Thymus (tissue), 11 donors: ENCODE results near the gene IGFBP2. TPM values are rescaled to one million over a fixed set of nuclear protein-coding genes. Genes with fewer than 3 reads are reported as not detected.

Experiments used
- DNase-seq, 9 donors: peaks; one replicate each; pipeline ENCODE4 v3.0.0-alpha.2; 2013; ENCODE audit warnings: low spot score in 9 of 9, low read depth in 6 of 9, missing footprints in 1 of 9
- H3K27ac ChIP-seq, 2 donors: one replicate each; pipeline ENCODE4 v1.5.1; 2013; ENCODE audit warnings: control low read depth in 1 of 2, low read depth in 1 of 2, low read length in 1 of 2, mild to moderate bottlenecking in 1 of 2, moderate library complexity in 1 of 2
- H3K27me3 ChIP-seq, 2 donors: one replicate each; pipeline ENCODE4 v1.5.1; 2013; ENCODE audit warnings: low read length in 1 of 2; ENCODE audit not compliant: control insufficient read depth in 2 of 2, insufficient read depth in 1 of 2
- H3K36me3 ChIP-seq, 2 donors: one replicate each; pipeline ENCODE4 v1.5.1; 2013; ENCODE audit warnings: low read length in 1 of 2, mild to moderate bottlenecking in 1 of 2, moderate library complexity in 1 of 2; ENCODE audit not compliant: control insufficient read depth in 2 of 2, insufficient read depth in 2 of 2
- H3K4me1 ChIP-seq, 2 donors: one replicate each; pipeline ENCODE4 v1.5.1; 2013; ENCODE audit warnings: low read length in 2 of 2; ENCODE audit not compliant: control insufficient read depth in 2 of 2, insufficient read depth in 2 of 2
- H3K4me3 ChIP-seq, 2 donors: one replicate each; pipeline ENCODE4 v1.5.1; 2013; ENCODE audit warnings: low read length in 2 of 2, control low read depth in 1 of 2, mild to moderate bottlenecking in 1 of 2
- H3K9me3 ChIP-seq, 2 donors: one replicate each; pipeline ENCODE4 v1.5.1; 2013; ENCODE audit warnings: low read length in 1 of 2, mild to moderate bottlenecking in 1 of 2; ENCODE audit not compliant: control insufficient read depth in 2 of 2, insufficient read depth in 1 of 2
- WGBS: extraction: QIAGEN DNeasy Blood & Tissue Kit; methylation state at CpG from one replicate; pipeline ENCODE4 v1.1.7; 2013; 5-methylcytosine and 5-hydroxymethylcytosine counted together
- polyA plus RNA-seq: library from polyadenylated mRNA; stranded (reverse); fragments of 200-250 nt; gene quantifications from one replicate; pipeline ENCODE4 v1.2.3, GENCODE V29; 2013
- total RNA-seq: library from RNA; stranded (reverse); fragments of 120-200 nt; gene quantifications from one replicate; pipeline ENCODE4 v1.2.4, GENCODE V29; 2013
- donor health status: healthy.

The IGFBP2 gene
- total and polyA plus RNA-seq, 2 donors = 111 to 189 TPM

- H3K36me3 ChIP-seq = no peaks in the 10 kb centered on the region
- peaks cover 0 to 7% of the 10 kb centered on the region in 2 donors for H3K4me1 ChIP-seq
- no peak overlapping the region for H3K4me3 ChIP-seq
- no peak for DNase-seq
- peaks cover 0 to 12% of the 10 kb centered on the region in 2 donors for H3K27me3 ChIP-seq
- 97% methylated on average over 12 of the region's 12 CpGs for WGBS
- H3K27ac ChIP-seq = no peak overlapping the region
- no peaks in the 10 kb centered on the region for H3K9me3 ChIP-seq
Observed at GRCh38 chr2:216678098-216678465, 44.9 kb downstream of the IGFBP2 start.

GRCh38 chr2:216678813-216679657 is 45.8 kb downstream of the IGFBP2 start:
- H3K36me3 ChIP-seq = no peaks in the 10 kb centered on the region
- DNase-seq = no peak
- no peak overlapping the region for H3K4me3 ChIP-seq
- H3K9me3 ChIP-seq = no peaks in the 10 kb centered on the region
- 96% methylated on average over 21 of the region's 21 CpGs for WGBS
- peaks cover 4 to 10% of the 10 kb centered on the region in 2 donors for H3K27me3 ChIP-seq
- H3K4me1 ChIP-seq = peaks cover 0 to 7% of the 10 kb centered on the region in 2 donors
- no peak overlapping the region for H3K27ac ChIP-seq

- H3K4me1 ChIP-seq = peaks cover 0 to 7% of the 10 kb centered on the region in 2 donors
- WGBS = 95% methylated on average over 14 of the region's 14 CpGs
- peaks cover 4 to 7% of the 10 kb centered on the region in 2 donors for H3K27me3 ChIP-seq
- no peak overlapping the region for H3K4me3 ChIP-seq
- no peak for DNase-seq
- H3K9me3 ChIP-seq = no peaks in the 10 kb centered on the region
- H3K36me3 ChIP-seq = no peaks in the 10 kb centered on the region
- no peak overlapping the region for H3K27ac ChIP-seq
Observed at GRCh38 chr2:216679658-216680024, 46.4 kb downstream of the IGFBP2 start.

- 95% methylated on average over 10 of the region's 10 CpGs for WGBS
- Histone ChIP-seq H3K4me1 (peaks cover 0 to 7% of the 10 kb centered on the region in 2 donors), H3K27me3 (peaks cover 2 to 7% of the 10 kb centered on the region in 2 donors), H3K36me3 (no peaks in the 10 kb centered on the region), H3K4me3 (no peak overlapping the region), H3K27ac (no peak overlapping the region), H3K9me3 (no peaks in the 10 kb centered on the region)
- no peak for DNase-seq
Observed at GRCh38 chr2:216680951-216681629, 47.9 kb downstream of the IGFBP2 start.

- 72% methylated on average over 2 of the region's 2 CpGs for WGBS
- no peaks in the 10 kb centered on the region for H3K9me3 ChIP-seq
- peaks cover 1 to 7% of the 10 kb centered on the region in 2 donors for H3K27me3 ChIP-seq
- H3K4me1 ChIP-seq = peaks cover 0 to 7% of the 10 kb centered on the region in 2 donors
- no peaks in the 10 kb centered on the region for H3K36me3 ChIP-seq
- no peak for DNase-seq
- H3K4me3 ChIP-seq = no peak overlapping the region
- no peak overlapping the region for H3K27ac ChIP-seq
Observed at GRCh38 chr2:216681683-216682082, 48.5 kb downstream of the IGFBP2 start.

GRCh38 chr2:216683846-216684245 is 50.6 kb downstream of the IGFBP2 start:
- WGBS = 85% methylated on average over 3 of the region's 3 CpGs
- Histone ChIP-seq H3K4me3 (no peak overlapping the region), H3K27ac (no peak overlapping the region), H3K9me3 (no peaks in the 10 kb centered on the region), H3K27me3 (peaks cover 0 to 7% of the 10 kb centered on the region in 2 donors), H3K36me3 (no peaks in the 10 kb centered on the region), H3K4me1 (peaks cover 0 to 7% of the 10 kb centered on the region in 2 donors)
- DNase-seq = no peak

- Histone ChIP-seq H3K4me1 (peaks cover 0 to 17% of the 10 kb centered on the region in 2 donors), H3K27ac (peak overlapping the region in 1 of 2 donors; percentile 18), H3K9me3 (no peaks in the 10 kb centered on the region), H3K27me3 (peaks cover 7 to 15% of the 10 kb centered on the region in 2 donors), H3K4me3 (no peak overlapping the region), H3K36me3 (no peaks in the 10 kb centered on the region)
- 97% methylated on average over 5 of the region's 5 CpGs for WGBS
- DNase-seq = no peak
Observed at GRCh38 chr2:216685327-216685875, 52.2 kb downstream of the IGFBP2 start.

- 84% methylated on average over 5 of the region's 5 CpGs for WGBS
- no peak overlapping the region for H3K4me3 ChIP-seq
- no peak for DNase-seq
- H3K27me3 ChIP-seq = peaks cover 7 to 31% of the 10 kb centered on the region in 2 donors
- peaks cover 3 to 28% of the 10 kb centered on the region in 2 donors for H3K4me1 ChIP-seq
- no peaks in the 10 kb centered on the region for H3K36me3 ChIP-seq
- H3K27ac ChIP-seq = no peak overlapping the region
- no peaks in the 10 kb centered on the region for H3K9me3 ChIP-seq
Observed at GRCh38 chr2:216687111-216687510, 53.9 kb downstream of the IGFBP2 start.

GRCh38 chr2:216687646-216688045 is 54.4 kb downstream of the IGFBP2 start:
- H3K9me3 ChIP-seq = no peaks in the 10 kb centered on the region
- H3K4me3 ChIP-seq = no peak overlapping the region
- H3K4me1 ChIP-seq = peaks cover 3 to 29% of the 10 kb centered on the region in 2 donors
- H3K27me3 ChIP-seq = peaks cover 7 to 36% of the 10 kb centered on the region in 2 donors
- H3K27ac ChIP-seq = no peak overlapping the region
- peak in 3 of 9 donors; percentile 23 to 61 (median 52) for DNase-seq
- 42% methylated on average over 4 of the region's 4 CpGs for WGBS
- no peaks in the 10 kb centered on the region for H3K36me3 ChIP-seq
